GM23338 (cell line): ENCODE measurements around the gene IFITM10. TPM values are rescaled to one million over a fixed set of nuclear protein-coding genes. Genes with fewer than 3 reads are reported as not detected.

Experiments
- ATAC-seq: fragments of 200-7000 bp; cut with Tn5 transposase; 3 replicates; pipeline ENCODE4 v1.9.1; 2020
- DNase-seq: peaks from one replicate; pipeline ENCODE4 v3.0.0-alpha.2; 2015; ENCODE audit warnings: low spot score
- H2AFZ ChIP-seq: fragments of 200-600 bp; sonication (generic); 2 replicates; pipeline ENCODE4 v1.8.0; 2016; ENCODE audit warnings: antibody characterized with exemption, mild to moderate bottlenecking, moderate library complexity
- H3F3A ChIP-seq: fragments of 200-600 bp; sonication (generic); replicated peaks from 2 replicates; pipeline ENCODE4 v1.8.0; 2017; ENCODE audit warnings: antibody characterized with exemption, mixed run types, low read depth
- H3K27ac ChIP-seq: fragments of 200-600 bp; sonication (generic); 2 replicates; pipeline ENCODE4 v1.6.1; 2016; ENCODE audit warnings: low read depth
- H3K27me3 ChIP-seq: fragments of 200-600 bp; sonication (generic); 2 replicates; pipeline ENCODE4 v1.8.0; 2016; ENCODE audit warnings: mild to moderate bottlenecking, mixed run types, moderate library complexity; ENCODE audit not compliant: insufficient read depth
- H3K36me3 ChIP-seq: fragments of 200-600 bp; sonication (generic); 2 replicates; pipeline ENCODE4 v1.8.0; 2016; ENCODE audit warnings: mild to moderate bottlenecking; ENCODE audit not compliant: insufficient read depth
- H3K4me1 ChIP-seq: fragments of 200-600 bp; sonication (generic); 2 replicates; pipeline ENCODE4 v1.8.0; 2016; ENCODE audit warnings: mild to moderate bottlenecking, moderate library complexity; ENCODE audit not compliant: insufficient read depth
- H3K4me2 ChIP-seq: fragments of 200-600 bp; sonication (generic); 2 replicates; pipeline ENCODE4 v1.7.1; 2017; ENCODE audit warnings: mixed run types
- H3K4me3 ChIP-seq: fragments of 200-600 bp; sonication (generic); 2 replicates; pipeline ENCODE4 v1.6.1; 2016; ENCODE audit warnings: mixed run types
- H3K79me2 ChIP-seq: fragments of 200-600 bp; sonication (generic); replicated peaks from 2 replicates; pipeline ENCODE4 v1.8.0; 2017; ENCODE audit warnings: mild to moderate bottlenecking; ENCODE audit not compliant: insufficient read depth
- H3K9me2 ChIP-seq: fragments of 200-600 bp; sonication (generic); 2 replicates; pipeline ENCODE4 v1.8.0; 2017; ENCODE audit not compliant: insufficient read depth
- H4K20me1 ChIP-seq: fragments of 200-600 bp; sonication (generic); replicated peaks from 2 replicates; pipeline ENCODE4 v1.8.0; 2017; ENCODE audit warnings: mild to moderate bottlenecking; ENCODE audit not compliant: insufficient read depth
- H3K27ac Mint-ChIP-seq: 2 replicates; pipeline ENCODE4 v1.8.0; 2020; ENCODE audit warnings: inconsistent platforms, mild to moderate bottlenecking, moderate library complexity, mixed read lengths
- H3K27me3 Mint-ChIP-seq: 3 replicates; pipeline ENCODE4 v1.8.0; 2022; ENCODE audit warnings: low read depth, mild to moderate bottlenecking, moderate library complexity, mixed read lengths, inconsistent platforms; ENCODE audit not compliant: insufficient read depth, poor library complexity
- H3K36me3 Mint-ChIP-seq: 3 replicates; pipeline ENCODE4 v1.8.0; 2021; ENCODE audit warnings: low read depth, mild to moderate bottlenecking, inconsistent platforms, moderate library complexity, mixed read lengths
- H3K4me1 Mint-ChIP-seq: 3 replicates; pipeline ENCODE4 v1.8.0; 2020; ENCODE audit warnings: mild to moderate bottlenecking, inconsistent platforms, mixed read lengths
- H3K4me3 Mint-ChIP-seq: 3 replicates; pipeline ENCODE4 v1.8.0; 2021; ENCODE audit warnings: moderate library complexity, mild to moderate bottlenecking, inconsistent platforms, mixed read lengths
- H3K9me3 Mint-ChIP-seq: 3 replicates; pipeline ENCODE4 v1.8.0; 2020; ENCODE audit warnings: moderate library complexity, mild to moderate bottlenecking, inconsistent platforms, mixed read lengths
- CTCF ChIP-seq, 2 experiments: fragments of 200-600 bp in 1 of 2; sonication (generic) in 1 of 2; conservative IDR thresholded peaks; 2 replicates each; pipeline versions ENCODE4 v1.5.1 to v1.6.1; 2016 to 2017; ENCODE audit warnings: antibody characterized with exemption in 2 of 2, low read depth in 2 of 2, mild to moderate bottlenecking in 2 of 2, moderate library complexity in 1 of 2
- EZH2 ChIP-seq: fragments of 200-600 bp; sonication (generic); IDR thresholded peaks from one replicate; pipeline ENCODE4 v1.8.0; 2017; ENCODE audit warnings: antibody characterized with exemption, mild to moderate bottlenecking, low read depth; ENCODE audit not compliant: unreplicated experiment
- NANOG ChIP-seq: IDR thresholded peaks from 2 replicates; pipeline ENCODE4 v1.6.1; 2016; ENCODE audit warnings: antibody characterized with exemption, borderline replicate concordance
- STAT1 ChIP-seq: IDR thresholded peaks from one replicate; pipeline ENCODE4 v1.6.1; 2016; ENCODE audit warnings: antibody characterized with exemption; ENCODE audit not compliant: unreplicated experiment
- polyA plus RNA-seq: library from polyadenylated mRNA; unstranded; fragments of >200 nt; fragmentation: Nextera tagmentation; extraction: Ambion mirVana; gene quantifications from 2 replicates; pipeline ENCODE4 v1.2.1, GENCODE V29; 2016
- total RNA-seq: library from RNA; depleted of rRNA; stranded (reverse); fragments of >200 nt; shearing (Covaris generic); gene quantifications from 2 replicates; pipeline ENCODE4 v1.2.3, GENCODE V29; 2014
- TF ChIP-seq, protein P1 (sequence below): fragments of 250-450 bp; sonication (Bioruptor Pico); IDR thresholded peaks from 2 replicates; pipeline ENCODE4 v1.5.0; 2020; ENCODE audit warnings: mild to moderate bottlenecking, moderate library complexity

The IFITM10 gene
- total and polyA plus RNA-seq, 2 experiments from 2014 or later = 0.06 TPM; not detected in 1

GRCh38 chr11:1776331-1776851 lies 26.0 kb upstream of the IFITM10 start:
- Mint-ChIP-seq H3K27me3 (peaks cover 25% of the 10 kb centered on the region), H3K9me3 (peaks cover 4% of the 10 kb centered on the region; the same call in 2 of the 3 replicates), H3K4me1 (peaks cover 20% of the 10 kb centered on the region), H3K4me3 (no peak overlapping the region; the same call in 2 of the 3 replicates), H3K36me3 (peaks cover 2% of the 10 kb centered on the region; the same call in 2 of the 3 replicates), H3K27ac (no peak overlapping the region)
- H3K79me2 ChIP-seq = no peaks in the 10 kb centered on the region
- peaks cover 4% of the 10 kb centered on the region; the same call in 1 of the 2 replicates for H3K9me2 ChIP-seq
- DNase-seq (no peak), ATAC-seq (no peak)
- no peaks in the 10 kb centered on the region for H4K20me1 ChIP-seq
- peaks cover 11% of the 10 kb centered on the region; the same call in 1 of the 2 replicates for H3K4me1 ChIP-seq
- no peaks in the 10 kb centered on the region for H3K27me3 ChIP-seq
- H3F3A ChIP-seq = no peaks in the 10 kb centered on the region
- H3K4me3 ChIP-seq = no peak overlapping the region
- H3K4me2 ChIP-seq = no peak overlapping the region
- H2AFZ ChIP-seq = no peak overlapping the region
- TF ChIP-seq, protein P1, sequence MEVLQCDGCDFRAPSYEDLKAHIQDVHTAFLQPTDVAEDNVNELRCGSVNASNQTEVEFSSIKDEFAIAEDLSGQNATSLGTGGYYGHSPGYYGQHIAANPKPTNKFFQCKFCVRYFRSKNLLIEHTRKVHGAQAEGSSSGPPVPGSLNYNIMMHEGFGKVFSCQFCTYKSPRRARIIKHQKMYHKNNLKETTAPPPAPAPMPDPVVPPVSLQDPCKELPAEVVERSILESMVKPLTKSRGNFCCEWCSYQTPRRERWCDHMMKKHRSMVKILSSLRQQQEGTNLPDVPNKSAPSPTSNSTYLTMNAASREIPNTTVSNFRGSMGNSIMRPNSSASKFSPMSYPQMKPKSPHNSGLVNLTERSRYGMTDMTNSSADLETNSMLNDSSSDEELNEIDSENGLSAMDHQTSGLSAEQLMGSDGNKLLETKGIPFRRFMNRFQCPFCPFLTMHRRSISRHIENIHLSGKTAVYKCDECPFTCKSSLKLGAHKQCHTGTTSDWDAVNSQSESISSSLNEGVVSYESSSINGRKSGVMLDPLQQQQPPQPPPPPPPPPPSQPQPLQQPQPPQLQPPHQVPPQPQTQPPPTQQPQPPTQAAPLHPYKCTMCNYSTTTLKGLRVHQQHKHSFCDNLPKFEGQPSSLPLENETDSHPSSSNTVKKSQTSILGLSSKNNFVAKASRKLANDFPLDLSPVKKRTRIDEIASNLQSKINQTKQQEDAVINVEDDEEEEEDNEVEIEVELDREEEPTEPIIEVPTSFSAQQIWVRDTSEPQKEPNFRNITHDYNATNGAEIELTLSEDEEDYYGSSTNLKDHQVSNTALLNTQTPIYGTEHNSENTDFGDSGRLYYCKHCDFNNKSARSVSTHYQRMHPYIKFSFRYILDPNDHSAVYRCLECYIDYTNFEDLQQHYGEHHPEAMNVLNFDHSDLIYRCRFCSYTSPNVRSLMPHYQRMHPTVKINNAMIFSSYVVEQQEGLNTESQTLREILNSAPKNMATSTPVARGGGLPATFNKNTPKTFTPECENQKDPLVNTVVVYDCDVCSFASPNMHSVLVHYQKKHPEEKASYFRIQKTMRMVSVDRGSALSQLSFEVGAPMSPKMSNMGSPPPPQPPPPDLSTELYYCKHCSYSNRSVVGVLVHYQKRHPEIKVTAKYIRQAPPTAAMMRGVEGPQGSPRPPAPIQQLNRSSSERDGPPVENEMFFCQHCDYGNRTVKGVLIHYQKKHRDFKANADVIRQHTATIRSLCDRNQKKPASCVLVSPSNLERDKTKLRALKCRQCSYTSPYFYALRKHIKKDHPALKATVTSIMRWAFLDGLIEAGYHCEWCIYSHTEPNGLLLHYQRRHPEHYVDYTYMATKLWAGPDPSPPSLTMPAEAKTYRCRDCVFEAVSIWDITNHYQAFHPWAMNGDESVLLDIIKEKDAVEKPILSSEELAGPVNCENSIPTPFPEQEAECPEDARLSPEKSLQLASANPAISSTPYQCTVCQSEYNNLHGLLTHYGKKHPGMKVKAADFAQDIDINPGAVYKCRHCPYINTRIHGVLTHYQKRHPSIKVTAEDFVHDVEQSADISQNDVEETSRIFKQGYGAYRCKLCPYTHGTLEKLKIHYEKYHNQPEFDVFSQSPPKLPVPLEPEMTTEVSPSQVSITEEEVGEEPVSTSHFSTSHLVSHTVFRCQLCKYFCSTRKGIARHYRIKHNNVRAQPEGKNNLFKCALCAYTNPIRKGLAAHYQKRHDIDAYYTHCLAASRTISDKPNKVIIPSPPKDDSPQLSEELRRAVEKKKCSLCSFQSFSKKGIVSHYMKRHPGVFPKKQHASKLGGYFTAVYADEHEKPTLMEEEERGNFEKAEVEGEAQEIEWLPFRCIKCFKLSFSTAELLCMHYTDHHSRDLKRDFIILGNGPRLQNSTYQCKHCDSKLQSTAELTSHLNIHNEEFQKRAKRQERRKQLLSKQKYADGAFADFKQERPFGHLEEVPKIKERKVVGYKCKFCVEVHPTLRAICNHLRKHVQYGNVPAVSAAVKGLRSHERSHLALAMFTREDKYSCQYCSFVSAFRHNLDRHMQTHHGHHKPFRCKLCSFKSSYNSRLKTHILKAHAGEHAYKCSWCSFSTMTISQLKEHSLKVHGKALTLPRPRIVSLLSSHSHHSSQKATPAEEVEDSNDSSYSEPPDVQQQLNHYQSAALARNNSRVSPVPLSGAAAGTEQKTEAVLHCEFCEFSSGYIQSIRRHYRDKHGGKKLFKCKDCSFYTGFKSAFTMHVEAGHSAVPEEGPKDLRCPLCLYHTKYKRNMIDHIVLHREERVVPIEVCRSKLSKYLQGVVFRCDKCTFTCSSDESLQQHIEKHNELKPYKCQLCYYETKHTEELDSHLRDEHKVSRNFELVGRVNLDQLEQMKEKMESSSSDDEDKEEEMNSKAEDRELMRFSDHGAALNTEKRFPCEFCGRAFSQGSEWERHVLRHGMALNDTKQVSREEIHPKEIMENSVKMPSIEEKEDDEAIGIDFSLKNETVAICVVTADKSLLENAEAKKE (CRISPR knock-in tag) = no peak
- TF ChIP-seq NANOG = no peak
- no peak for TF ChIP-seq STAT1
- no peak for TF ChIP-seq EZH2
- no peak for TF ChIP-seq CTCF (conservative IDR thresholded peaks at IDR 0.05; ENCODE audit: low read depth in 2 of 2)
- no peak overlapping the region for H3K27ac ChIP-seq
- no peaks in the 10 kb centered on the region for H3K36me3 ChIP-seq
